NCI-H510A (cell line): ENCODE measurements around the gene MOB2.

ENCODE experiments used
- DNase-seq: peaks from one replicate; lab custom pipeline; 2025; lab: John Stamatoyannopoulos, UW

MOB2 gene

GRCh38 chr11:1485504-1485885 is 1.1 kb downstream of the MOB2 start:
- DNase-seq, result no peak

- DNase-seq, result no peak
Observed at GRCh38 chr11:1484695-1485503, 1.7 kb downstream of the MOB2 start.

- no peak for DNase-seq
Observed at GRCh38 chr11:1484061-1484671, 2.4 kb downstream of the MOB2 start.

DNA sequence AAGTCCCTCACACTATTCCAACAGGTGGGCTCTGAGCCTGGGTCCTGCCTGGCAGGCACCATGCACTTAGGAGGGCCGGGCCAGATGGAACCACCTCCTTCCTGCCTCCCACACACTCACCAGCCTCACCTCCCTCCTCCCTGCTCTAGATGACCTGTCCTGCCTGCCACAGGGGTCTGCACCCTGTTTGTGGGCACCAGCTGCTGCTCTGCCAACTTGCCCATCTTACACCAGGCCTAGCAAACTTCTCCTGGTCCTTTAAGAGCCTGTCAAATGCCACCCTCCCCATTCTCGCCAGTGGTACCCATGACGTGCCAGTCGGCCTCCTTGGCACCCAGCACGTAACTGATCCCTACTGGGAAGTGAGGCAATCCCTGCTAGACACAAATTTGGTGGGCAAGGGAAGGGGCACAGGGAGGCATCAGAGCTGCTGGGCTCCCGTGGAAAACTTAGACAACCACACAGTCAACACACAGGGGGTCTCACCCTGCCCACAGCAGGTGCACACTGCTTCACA is 3.1 kb downstream of the MOB2 start:
- DNase-seq, result no peak

DNA sequence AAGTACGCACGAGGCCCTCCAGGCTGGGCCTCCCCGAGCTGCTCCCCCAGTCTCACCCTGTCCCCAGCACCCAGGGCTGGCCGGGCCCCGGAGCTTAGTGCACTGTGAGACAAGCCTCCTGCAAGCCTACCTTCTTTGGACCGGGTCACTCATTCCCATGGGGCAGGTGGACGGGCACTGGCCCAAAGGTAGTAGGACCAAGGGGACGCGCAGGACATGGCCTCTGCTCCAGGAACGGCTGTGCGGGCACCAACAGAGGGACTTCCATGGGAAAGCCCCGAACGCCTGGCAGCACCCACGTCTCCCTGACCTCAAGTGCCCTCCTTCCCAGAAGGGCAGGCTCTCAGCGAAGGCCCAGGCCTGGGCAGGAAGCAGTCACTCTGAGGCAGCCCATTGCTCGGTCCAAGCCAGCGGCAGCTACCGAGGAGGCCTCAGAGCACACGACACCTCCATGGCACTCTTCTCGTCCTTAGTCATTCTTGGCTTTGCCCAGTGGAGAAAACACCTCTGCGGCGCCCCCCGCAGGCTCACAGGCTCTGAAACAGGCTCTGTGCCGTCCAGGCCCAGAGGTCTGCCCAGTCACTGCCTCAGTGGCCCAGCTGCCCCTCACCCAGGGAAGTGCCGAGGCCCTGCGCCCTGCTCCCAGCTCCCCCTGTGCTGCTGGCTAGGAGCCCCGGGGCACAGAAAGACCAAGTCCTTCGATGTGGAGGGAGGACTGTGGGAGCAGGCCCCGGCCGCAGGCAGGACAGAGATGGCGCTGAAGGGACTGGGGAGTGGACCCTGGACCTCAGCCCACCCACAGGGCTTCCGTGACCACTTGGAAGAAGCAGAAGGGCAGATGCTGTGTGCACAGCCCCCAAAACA is 3.8 kb downstream of the MOB2 start:
- DNase-seq, result no peak

DNA sequence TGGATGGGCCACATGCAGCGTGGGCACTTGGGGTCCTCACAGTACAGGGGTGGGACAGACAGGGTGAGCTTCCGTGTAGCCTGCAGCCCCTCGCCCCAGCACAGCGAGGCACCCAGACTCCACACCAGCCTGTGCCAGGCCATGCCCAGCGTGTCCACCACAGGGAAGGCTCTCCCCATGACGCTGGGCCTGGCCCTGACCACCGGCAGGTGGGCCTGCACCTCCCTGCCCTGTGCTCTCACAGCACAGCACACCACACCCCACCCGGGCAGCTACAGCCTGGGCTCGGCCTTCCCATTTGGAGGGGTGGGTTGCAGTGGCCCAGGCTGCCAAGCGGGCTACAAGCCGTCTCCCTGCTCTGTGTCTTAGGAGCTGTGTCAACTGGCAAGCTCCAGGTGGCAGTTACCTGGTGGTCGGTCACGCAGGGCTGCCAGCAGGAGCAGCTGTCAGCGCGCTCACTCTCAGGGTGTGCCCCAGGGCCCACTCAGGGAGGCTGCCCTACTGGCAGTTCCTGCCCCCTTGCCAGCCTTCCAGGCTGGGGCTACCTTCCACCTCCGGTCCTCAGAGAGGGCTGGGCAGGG is 4.6 kb downstream of the MOB2 start:
- no peak for DNase-seq

- no peak for DNase-seq
Observed at GRCh38 chr11:1481483-1481825, 5.1 kb downstream of the MOB2 start.

GRCh38 chr11:1480555-1481482 is 5.8 kb downstream of the MOB2 start:
- no peak for DNase-seq

DNA sequence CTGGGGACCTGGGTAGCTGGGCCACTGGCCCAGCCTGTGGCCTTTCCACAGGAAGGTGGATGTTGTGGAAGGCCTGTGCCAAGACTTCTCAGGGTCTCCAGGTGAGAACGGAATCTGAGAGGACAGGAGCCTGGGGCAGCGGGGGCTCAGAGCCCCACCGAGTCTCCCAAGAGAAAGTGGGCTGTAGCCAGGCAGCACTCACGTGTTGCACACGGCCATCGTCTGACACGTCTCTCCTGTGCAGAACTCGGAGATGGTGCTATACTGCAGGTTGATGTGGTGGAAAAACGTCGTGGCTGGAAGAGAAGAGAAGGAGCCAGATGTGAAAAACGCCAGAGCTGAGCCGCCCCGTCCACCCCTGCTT is 6.4 kb downstream of the MOB2 start:
- no peak for DNase-seq

DNA sequence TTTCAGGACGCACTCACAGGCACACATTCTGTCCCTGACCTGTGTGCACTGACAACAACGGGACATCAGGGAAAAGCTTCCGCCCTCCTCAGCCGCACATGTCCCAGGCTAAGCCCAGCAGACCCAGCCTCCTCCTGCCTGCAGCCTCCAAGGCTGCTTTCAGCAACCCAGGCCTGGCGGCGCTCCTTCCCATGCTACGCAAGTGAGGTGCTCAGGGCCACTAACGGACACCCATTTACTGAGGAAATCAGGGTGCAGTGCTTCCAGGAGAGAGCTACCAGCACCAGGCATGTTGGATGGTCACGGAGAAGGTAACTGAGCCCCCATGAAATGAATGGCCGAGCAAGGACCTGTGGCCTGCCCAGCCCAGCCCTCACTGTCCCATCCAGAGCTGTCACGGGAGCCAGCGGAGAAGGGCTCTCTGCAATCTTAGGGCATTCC is 6.9 kb downstream of the MOB2 start:
- DNase-seq, result no peak

- no peak for DNase-seq
Observed at GRCh38 chr11:1479006-1479677, 7.4 kb downstream of the MOB2 start.

GRCh38 chr11:1478544-1478943 is 8.0 kb downstream of the MOB2 start:
- no peak for DNase-seq

- no peak for DNase-seq
Observed at GRCh38 chr11:1478011-1478410, 8.6 kb downstream of the MOB2 start.

DNA sequence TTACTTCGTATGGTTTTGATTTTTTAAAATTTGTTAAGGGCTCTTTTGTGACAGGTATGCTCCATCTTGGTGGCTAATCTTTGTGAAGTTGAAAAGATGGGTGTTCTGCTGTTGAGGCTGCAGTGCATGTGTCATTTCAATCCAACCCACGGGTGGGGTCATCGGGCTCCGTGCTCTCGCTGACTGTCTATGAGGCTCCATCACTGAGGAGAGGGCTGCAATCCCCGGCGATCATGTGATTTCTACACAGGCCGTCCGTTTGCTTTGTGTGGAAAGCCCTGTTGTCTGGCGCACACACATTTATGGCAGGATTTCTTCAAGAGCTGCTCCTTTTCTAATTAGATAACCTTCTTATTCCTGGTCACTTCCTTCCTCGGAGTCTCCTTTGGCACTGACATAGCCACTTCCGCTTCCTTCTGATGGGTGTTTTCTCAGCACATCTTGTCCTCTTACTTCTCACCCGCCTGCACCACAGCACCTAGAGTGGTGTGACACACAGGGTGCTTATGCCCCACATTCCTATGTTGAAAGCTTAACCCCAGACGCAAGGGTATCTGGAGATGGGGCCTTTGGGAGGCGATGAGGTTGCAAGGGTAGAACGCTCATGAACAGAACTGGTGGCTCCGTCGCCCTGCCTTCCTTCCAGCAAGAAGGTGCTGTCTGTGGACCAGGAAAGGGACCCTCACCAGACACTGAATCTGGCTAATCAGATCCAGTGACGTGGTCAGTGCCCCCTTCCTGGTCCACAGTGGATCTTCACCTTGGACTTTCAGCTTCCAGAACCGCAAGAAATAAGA is 9.4 kb downstream of the MOB2 start:
- no peak for DNase-seq

DNA sequence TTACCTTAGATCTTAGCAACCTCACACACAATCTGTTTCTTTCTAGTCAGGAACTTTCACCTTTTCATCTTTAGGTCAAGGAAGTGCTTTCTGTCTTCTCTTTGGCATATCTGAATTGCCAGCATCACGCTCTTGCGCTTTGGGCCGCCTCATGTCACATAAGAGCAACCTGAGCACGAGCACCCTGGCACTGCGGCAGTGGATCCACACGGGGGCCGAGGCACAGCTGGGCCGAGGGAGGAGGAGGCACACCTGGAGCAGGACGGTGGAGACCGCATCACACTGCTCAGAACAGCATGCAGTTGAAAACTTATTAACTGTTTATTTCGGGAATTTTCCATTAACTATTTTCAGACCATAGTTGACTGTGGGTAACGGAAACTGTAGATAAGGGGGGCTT is 10.7 kb downstream of the MOB2 start:
- DNase-seq, result no peak

DNA sequence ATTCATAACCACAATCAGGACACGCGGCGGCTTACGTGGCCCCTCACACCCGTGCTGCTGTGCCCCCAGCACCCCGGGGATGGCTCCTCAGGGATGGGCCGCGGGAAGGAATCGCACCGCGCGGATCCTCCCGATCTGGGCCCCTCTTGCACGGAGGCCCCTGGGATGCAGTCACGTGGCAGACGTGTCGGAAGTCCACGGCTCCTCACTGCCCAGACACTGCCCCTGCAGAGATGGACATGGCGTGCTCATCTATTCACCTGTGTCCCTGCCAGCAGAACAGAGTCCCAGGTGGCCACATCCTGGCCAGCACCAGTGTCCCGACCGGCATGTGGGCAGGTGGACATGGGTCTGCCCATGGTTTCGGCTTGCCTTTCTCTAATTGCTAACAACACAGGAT is 12.8 kb downstream of the MOB2 start:
- no peak for DNase-seq

- DNase-seq, result no peak
Observed at GRCh38 chr11:1473011-1473628, 13.5 kb downstream of the MOB2 start.

GRCh38 chr11:1472180-1473005 is 14.2 kb downstream of the MOB2 start:
- no peak for DNase-seq

- DNase-seq, result no peak
Observed at GRCh38 chr11:1471736-1472135, 14.8 kb downstream of the MOB2 start.
